Adipocyte (in vitro differentiated cells): ENCODE results near the gene GPR162.

Experiments used
- DNase-seq: peaks from one replicate; pipeline ENCODE4 v3.0.0-alpha.2; 2015; ENCODE audit warnings: low read depth
- H3K27me3 ChIP-seq: replicated peaks from 2 replicates; pipeline ENCODE4 v1.7.0; 2013; ENCODE audit warnings: mild to moderate bottlenecking, low read length, moderate library complexity; ENCODE audit not compliant: control insufficient read depth, insufficient read depth
- H3K36me3 ChIP-seq: 2 replicates; pipeline ENCODE4 v1.7.0; 2013; ENCODE audit warnings: low read length, mild to moderate bottlenecking, moderate library complexity; ENCODE audit not compliant: control insufficient read depth, insufficient read depth, severe bottlenecking
- H3K4me1 ChIP-seq: 2 replicates; pipeline ENCODE4 v1.7.0; 2013; ENCODE audit warnings: mild to moderate bottlenecking, low read length, moderate library complexity; ENCODE audit not compliant: control insufficient read depth, insufficient read depth
- H3K4me3 ChIP-seq: 2 replicates; pipeline ENCODE4 v1.7.0; 2013; ENCODE audit warnings: mild to moderate bottlenecking, low read length, moderate library complexity
- H3K9ac ChIP-seq: 2 replicates; pipeline ENCODE4 v1.7.0; 2013; ENCODE audit warnings: mild to moderate bottlenecking, low read length, moderate library complexity
- H3K9me3 ChIP-seq: 2 replicates; pipeline ENCODE4 v1.7.0; 2013; ENCODE audit warnings: mild to moderate bottlenecking, low read length, moderate library complexity; ENCODE audit not compliant: control insufficient read depth

Gene GPR162

DNA sequence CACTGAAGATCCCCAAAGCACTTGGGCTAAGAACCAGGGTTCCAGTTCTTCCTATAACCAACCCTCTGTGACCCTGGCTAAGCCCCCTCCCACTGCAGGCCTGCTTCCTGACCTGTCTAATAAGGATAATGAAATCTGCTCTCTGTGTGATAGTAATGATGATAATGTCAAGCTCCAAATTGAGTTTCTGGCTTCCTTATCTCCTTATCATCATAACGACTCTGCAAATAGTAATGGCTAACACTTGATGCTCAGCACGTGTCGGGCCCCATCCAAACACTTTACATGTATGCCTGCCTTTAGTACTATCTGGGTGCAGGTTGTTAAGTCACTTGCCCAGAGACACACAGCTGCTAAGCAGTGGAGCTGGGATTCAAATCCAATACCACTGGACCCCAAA, 5.0 kb upstream of the GPR162 start:
- no peak overlapping the region for H3K9ac ChIP-seq
- no peaks in the 10 kb centered on the region for H3K9me3 ChIP-seq
- DNase-seq = no peak
- peaks cover 4% of the 10 kb centered on the region for H3K4me1 ChIP-seq
- H3K27me3 ChIP-seq = peaks cover 36% of the 10 kb centered on the region
- H3K4me3 ChIP-seq = no peak overlapping the region
- no peaks in the 10 kb centered on the region for H3K36me3 ChIP-seq

DNA sequence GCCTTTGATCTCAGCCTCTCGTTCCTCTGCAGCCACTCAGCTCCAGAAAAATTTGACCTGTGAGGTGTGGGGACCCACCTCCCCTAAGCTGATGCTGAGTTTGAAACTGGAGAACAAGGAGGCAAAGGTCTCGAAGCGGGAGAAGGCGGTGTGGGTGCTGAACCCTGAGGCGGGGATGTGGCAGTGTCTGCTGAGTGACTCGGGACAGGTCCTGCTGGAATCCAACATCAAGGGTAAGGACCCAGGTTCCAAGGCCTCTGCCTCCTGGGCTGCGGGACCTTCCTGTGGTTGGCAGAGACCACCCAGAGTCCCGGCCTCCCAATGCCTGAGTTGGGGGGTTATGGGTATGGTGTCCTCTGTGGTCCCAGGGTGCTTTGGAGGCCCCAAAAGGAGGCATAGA, 4.5 kb upstream of the GPR162 start:
- Histone ChIP-seq H3K9me3 (no peaks in the 10 kb centered on the region), H3K4me1 (peaks cover 7% of the 10 kb centered on the region), H3K4me3 (no peak overlapping the region), H3K27me3 (peaks cover 40% of the 10 kb centered on the region), H3K9ac (no peak overlapping the region), H3K36me3 (no peaks in the 10 kb centered on the region)
- no peak for DNase-seq

GRCh38 chr12:6817662-6818157, 3.9 kb upstream of the GPR162 start:
- no peak for DNase-seq
- H3K36me3 ChIP-seq = no peaks in the 10 kb centered on the region
- H3K4me3 ChIP-seq = no peak overlapping the region
- no peak overlapping the region for H3K9ac ChIP-seq
- no peaks in the 10 kb centered on the region for H3K9me3 ChIP-seq
- peaks cover 7% of the 10 kb centered on the region for H3K4me1 ChIP-seq
- H3K27me3 ChIP-seq = peaks cover 45% of the 10 kb centered on the region

- no peak for DNase-seq
These were observed 3.4 kb upstream of the GPR162 start for GRCh38 chr12:6818222-6818621.

GRCh38 chr12:6818645-6819044, 3.0 kb upstream of the GPR162 start:
- no peak for DNase-seq
- no peaks in the 10 kb centered on the region for H3K36me3 ChIP-seq
- H3K4me1 ChIP-seq = peaks cover 7% of the 10 kb centered on the region
- H3K9ac ChIP-seq = no peak overlapping the region
- peaks cover 55% of the 10 kb centered on the region for H3K27me3 ChIP-seq
- H3K4me3 ChIP-seq = no peak overlapping the region
- no peaks in the 10 kb centered on the region for H3K9me3 ChIP-seq

More at GRCh38 chr12:6818222-6818621, 3.4 kb upstream of the GPR162 start:
- Histone ChIP-seq H3K4me1 (peaks cover 7% of the 10 kb centered on the region), H3K9ac (no peak overlapping the region), H3K4me3 (no peak overlapping the region), H3K27me3 (peaks cover 50% of the 10 kb centered on the region), H3K36me3 (no peaks in the 10 kb centered on the region), H3K9me3 (no peaks in the 10 kb centered on the region)

GRCh38 chr12:6819106-6820030, 2.3 kb upstream of the GPR162 start:
- no peaks in the 10 kb centered on the region for H3K36me3 ChIP-seq
- H3K27me3 ChIP-seq = peaks cover 54% of the 10 kb centered on the region
- H3K4me1 ChIP-seq = peaks cover 7% of the 10 kb centered on the region
- no peak overlapping the region for H3K9ac ChIP-seq
- H3K4me3 ChIP-seq = no peak overlapping the region
- DNase-seq = no peak
- H3K9me3 ChIP-seq = no peaks in the 10 kb centered on the region

- Histone ChIP-seq H3K27me3 (peaks cover 47% of the 10 kb centered on the region), H3K4me1 (peaks cover 7% of the 10 kb centered on the region), H3K36me3 (no peaks in the 10 kb centered on the region), H3K9me3 (no peaks in the 10 kb centered on the region), H3K4me3 (no peak overlapping the region), H3K9ac (no peak overlapping the region)
- no peak for DNase-seq
These were observed 1.5 kb upstream of the GPR162 start for GRCh38 chr12:6820166-6820565.

- H3K27me3 ChIP-seq = peaks cover 39% of the 10 kb centered on the region
- no peak overlapping the region for H3K9ac ChIP-seq
- no peaks in the 10 kb centered on the region for H3K36me3 ChIP-seq
- H3K4me3 ChIP-seq = no peak overlapping the region
- DNase-seq = no peak
- H3K4me1 ChIP-seq = peaks cover 13% of the 10 kb centered on the region
- no peaks in the 10 kb centered on the region for H3K9me3 ChIP-seq
These were observed 960 bp downstream of the GPR162 start for GRCh38 chr12:6822426-6823135.

DNA sequence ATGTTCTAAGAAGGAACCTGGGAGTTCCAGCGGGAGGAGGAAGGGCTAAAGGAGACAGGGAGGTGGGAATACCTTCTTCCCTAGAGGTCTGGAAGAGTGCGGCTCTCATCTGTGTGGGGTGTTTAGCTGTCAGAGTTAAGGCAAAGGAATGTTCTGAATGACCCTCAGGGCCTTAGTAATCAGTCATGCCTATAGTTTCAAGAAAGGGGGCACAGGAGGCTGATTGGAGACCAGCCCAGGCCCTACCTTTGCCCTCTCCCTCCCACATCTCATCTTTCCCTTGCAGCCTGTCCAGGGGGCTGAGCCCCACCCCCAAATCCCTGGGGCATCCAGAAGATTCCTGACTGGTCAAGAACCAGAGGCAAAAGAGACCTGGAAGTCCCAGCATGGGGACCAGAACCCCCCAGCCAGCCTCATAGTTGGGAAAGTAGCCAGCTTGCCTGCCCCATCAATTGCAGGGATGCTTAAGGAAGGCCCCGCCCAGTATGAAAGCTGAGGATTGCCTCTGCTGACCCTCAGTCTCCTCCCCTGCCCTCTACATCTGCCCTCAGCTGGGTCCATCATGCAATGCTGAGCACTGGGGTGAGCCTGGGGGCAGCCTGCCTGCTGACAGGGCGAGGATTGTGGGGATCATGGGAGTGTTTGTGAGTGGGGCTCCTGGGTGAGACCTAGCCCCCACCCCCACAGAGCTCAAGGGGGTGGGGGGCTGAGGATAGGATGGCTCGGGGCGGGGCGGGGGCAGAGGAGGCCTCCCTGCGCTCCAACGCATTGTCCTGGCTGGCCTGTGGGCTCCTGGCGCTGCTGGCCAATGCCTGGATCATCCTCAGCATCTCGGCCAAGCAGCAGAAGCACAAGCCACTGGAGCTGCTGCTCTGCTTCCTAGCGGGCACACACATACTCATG, 1.8 kb downstream of the GPR162 start:
- H3K36me3 ChIP-seq = no peaks in the 10 kb centered on the region
- H3K9ac ChIP-seq = no peak overlapping the region
- H3K9me3 ChIP-seq = no peaks in the 10 kb centered on the region
- peaks cover 35% of the 10 kb centered on the region for H3K27me3 ChIP-seq
- H3K4me1 ChIP-seq = peaks cover 13% of the 10 kb centered on the region
- H3K4me3 ChIP-seq = no peak overlapping the region
- no peak for DNase-seq

DNA sequence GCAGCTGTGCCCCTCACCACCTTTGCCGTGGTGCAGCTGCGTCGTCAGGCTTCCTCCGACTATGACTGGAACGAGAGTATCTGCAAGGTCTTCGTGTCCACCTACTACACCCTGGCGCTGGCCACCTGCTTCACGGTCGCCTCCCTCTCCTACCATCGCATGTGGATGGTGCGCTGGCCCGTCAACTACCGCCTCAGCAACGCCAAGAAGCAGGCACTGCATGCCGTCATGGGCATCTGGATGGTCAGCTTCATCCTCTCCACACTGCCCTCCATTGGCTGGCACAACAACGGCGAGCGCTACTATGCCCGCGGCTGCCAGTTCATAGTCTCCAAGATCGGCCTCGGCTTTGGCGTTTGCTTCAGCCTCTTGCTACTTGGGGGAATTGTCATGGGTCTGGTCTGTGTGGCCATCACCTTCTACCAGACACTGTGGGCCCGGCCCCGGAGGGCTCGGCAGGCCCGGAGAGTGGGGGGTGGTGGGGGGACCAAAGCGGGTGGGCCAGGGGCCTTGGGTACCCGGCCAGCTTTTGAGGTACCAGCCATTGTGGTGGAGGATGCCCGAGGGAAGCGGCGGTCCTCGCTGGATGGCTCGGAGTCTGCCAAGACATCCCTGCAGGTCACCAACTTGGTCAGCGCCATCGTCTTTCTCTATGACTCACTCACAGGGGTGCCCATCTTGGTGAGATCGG, 2.6 kb downstream of the GPR162 start:
- Histone ChIP-seq H3K9me3 (no peaks in the 10 kb centered on the region), H3K4me1 (peaks cover 13% of the 10 kb centered on the region), H3K27me3 (peaks cover 32% of the 10 kb centered on the region), H3K9ac (no peak overlapping the region), H3K4me3 (no peak overlapping the region), H3K36me3 (no peaks in the 10 kb centered on the region)
- DNase-seq = no peak
